LNCaP clone FGC (cell line): Measurements from ENCODE around the gene SIGLEC1.

Experiments used
- DNase-seq: peaks from one replicate; pipeline ENCODE4 v3.0.0-alpha.2; 2011; ENCODE audit warnings: low read depth
- H3K4me3 ChIP-seq: 2 replicates; pipeline ENCODE4 v1.5.1; 2011; ENCODE audit warnings: mild to moderate bottlenecking, low read depth, low read length, control low read depth
- CTCF ChIP-seq: IDR thresholded peaks from 2 replicates; pipeline ENCODE4 v1.5.1; 2012; ENCODE audit warnings: mild to moderate bottlenecking; ENCODE audit not compliant: control insufficient read depth, insufficient read depth; ENCODE audit errors: extremely low read depth

The SIGLEC1 gene

GRCh38 chr20:3712279-3712873 is at the start of gene SIGLEC1:
Gene SIGLEC1, minus strand, starts transcription at chr20:3712600. Its CDS starts 5,472 bp downstream, at chr20:3707128.
- no peak for DNase-seq
- no peak for TF ChIP-seq CTCF
- H3K4me3 ChIP-seq: no peak within 1 kb of the TSS

DNA sequence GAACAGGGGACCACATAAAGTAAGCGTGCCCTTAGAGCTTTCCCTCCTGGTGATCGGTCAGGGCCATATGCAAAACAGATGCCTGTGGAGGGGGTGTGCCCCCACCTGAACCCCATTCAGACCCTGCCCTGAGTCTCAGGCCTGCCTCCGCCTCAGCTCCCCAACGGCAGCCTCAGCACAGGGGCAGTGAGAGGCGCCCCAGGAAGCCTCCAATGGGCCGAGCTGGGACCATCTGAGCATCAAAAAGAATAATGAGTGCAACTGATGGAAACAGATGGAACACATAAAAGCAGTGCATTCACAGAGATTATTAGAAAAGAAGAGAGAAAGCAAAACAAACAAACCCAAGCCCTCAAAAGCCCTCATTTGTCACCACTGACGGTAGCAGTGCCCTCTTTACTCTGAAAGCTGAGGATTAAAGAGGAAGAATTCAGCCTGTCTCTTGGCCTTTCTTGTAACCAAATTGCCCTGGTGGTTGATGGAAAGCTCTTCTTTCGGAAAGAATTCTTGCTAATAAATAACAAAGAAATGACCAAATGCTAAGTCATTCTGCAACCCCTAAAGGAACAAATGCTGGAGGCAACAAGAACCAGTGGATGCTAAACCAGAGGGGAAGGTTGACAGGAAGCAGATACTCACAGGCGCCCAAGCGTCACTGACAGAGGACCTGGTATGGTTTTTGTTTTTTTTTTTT is 48.4 kb upstream of the SIGLEC1 start:
- H3K4me3 ChIP-seq: no peak overlapping the region
- no peak for DNase-seq
- TF ChIP-seq CTCF: no peak

DNA sequence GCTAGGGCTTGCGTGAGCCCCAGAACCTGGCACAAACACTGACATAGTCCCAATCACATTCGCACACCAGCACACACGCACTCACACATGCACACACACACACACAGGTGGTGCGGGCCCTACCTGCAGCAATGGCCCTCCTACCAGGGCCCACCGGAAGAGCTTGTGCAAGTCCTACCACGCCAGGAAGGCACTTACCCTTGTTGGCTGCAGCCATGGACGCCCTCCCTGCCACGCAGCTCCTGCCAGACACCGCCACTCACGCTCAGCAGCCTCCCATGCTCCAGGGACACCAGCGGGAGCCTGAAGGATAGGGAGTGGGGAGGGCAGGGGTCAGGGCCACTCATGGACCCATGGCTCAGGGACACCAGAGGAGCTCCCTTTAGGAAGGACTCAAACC is 47.5 kb upstream of the SIGLEC1 start:
- TF ChIP-seq CTCF: no peak
- no peak overlapping the region for H3K4me3 ChIP-seq
- no peak for DNase-seq

- no peak overlapping the region for H3K4me3 ChIP-seq
- DNase-seq: no peak
- TF ChIP-seq CTCF: no peak
Measured at GRCh38 chr20:3759316-3759823, 47.0 kb upstream of the SIGLEC1 start.

DNA sequence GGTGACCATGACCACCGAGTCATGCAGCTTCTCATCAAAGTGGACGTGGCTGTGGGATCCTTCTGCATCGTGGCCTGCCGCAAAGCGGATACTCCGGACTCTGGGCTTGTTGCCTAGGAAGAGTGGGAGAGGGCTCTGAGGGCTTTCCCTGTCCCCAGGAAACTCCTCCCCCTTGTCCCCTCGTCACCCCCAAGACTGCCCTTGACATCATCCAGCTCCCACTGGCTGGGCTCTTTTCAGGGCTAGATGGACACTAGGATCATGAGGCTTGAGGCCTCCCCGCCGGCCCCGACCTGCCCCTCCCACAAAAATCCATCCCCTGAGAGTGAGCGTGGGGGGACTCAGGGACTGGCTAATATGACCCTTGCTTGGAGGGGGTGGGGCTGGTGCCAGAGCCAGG is 46.2 kb upstream of the SIGLEC1 start:
- DNase-seq: no peak
- H3K4me3 ChIP-seq: no peak overlapping the region
- TF ChIP-seq CTCF: no peak

- no peak for DNase-seq
- TF ChIP-seq CTCF: no peak
- H3K4me3 ChIP-seq: no peak overlapping the region
Measured at GRCh38 chr20:3757268-3757667, 44.9 kb upstream of the SIGLEC1 start.
